Activated CD8-positive, alpha-beta memory T cell treated with anti-CD3 and anti-CD28 coated beads, Interleukin-2, amount 50 U/mL, for 1 hour (primary cell): ENCODE measurements around the gene PRSS21.

ENCODE experiments used
- DNase-seq: peaks from one replicate; pipeline ENCODE4 v3.0.0-alpha.2; 2020; ENCODE audit errors: extremely low read depth

PRSS21 gene

GRCh38 chr16:2806286-2806685 lies 10.8 kb upstream of the PRSS21 start:
- DNase-seq, result no peak

- no peak for DNase-seq
Observed at GRCh38 chr16:2808181-2808580, 8.9 kb upstream of the PRSS21 start.

GRCh38 chr16:2809149-2809760 lies 7.8 kb upstream of the PRSS21 start:
- no peak for DNase-seq

GRCh38 chr16:2810651-2811050 lies 6.4 kb upstream of the PRSS21 start:
- no peak for DNase-seq

- DNase-seq, result no peak
Observed at GRCh38 chr16:2811703-2812471, 5.2 kb upstream of the PRSS21 start.

GRCh38 chr16:2813771-2814221 lies 3.2 kb upstream of the PRSS21 start:
- no peak for DNase-seq

- no peak for DNase-seq
Observed at GRCh38 chr16:2814551-2815298, 2.3 kb upstream of the PRSS21 start.

- no peak for DNase-seq
Observed at GRCh38 chr16:2815299-2815771, 1.7 kb upstream of the PRSS21 start.

- no peak for DNase-seq
Observed at GRCh38 chr16:2817340-2818271, 569 bp downstream of the PRSS21 start.

- DNase-seq, result no peak
Observed at GRCh38 chr16:2818272-2818876, 1.3 kb downstream of the PRSS21 start.

GRCh38 chr16:2819179-2819938 lies 2.3 kb downstream of the PRSS21 start:
- DNase-seq, result no peak

- DNase-seq, result no peak
Observed at GRCh38 chr16:2819939-2820835, 3.1 kb downstream of the PRSS21 start.

- DNase-seq, result no peak
Observed at GRCh38 chr16:2820836-2821486, 3.9 kb downstream of the PRSS21 start.

GRCh38 chr16:2821487-2822157 lies 4.6 kb downstream of the PRSS21 start:
- DNase-seq, result no peak

GRCh38 chr16:2822158-2822495 lies 5.1 kb downstream of the PRSS21 start:
- DNase-seq, result no peak

GRCh38 chr16:2822496-2822895 lies 5.5 kb downstream of the PRSS21 start:
- no peak for DNase-seq

- no peak for DNase-seq
Observed at GRCh38 chr16:2824626-2825025, 7.6 kb downstream of the PRSS21 start.

- DNase-seq, result no peak
Observed at GRCh38 chr16:2825049-2825742, 8.2 kb downstream of the PRSS21 start.
